NAMALWA (cell line): ENCODE results near the gene STK16.
A peak's percentile ranks its signal among the peaks of the same experiment; 100 is the strongest.
"Not testable (repeated sequence)": the region's sequence is repeated elsewhere in the genome, so short reads cannot be mapped to it uniquely, and the experiment has no call there.

Experiments
- DNase-seq: peaks from one replicate; pipeline ENCODE4 v3.0.0-alpha.2; 2015; ENCODE audit warnings: low spot score

The STK16 gene

GRCh38 chr2:219245148-219245898 is at the start of gene STK16, which contains the start of gene GLB1L:
STK16 (plus strand) TSS chr2:219245479; CDS start chr2:219246000, 521 bp downstream.
GLB1L (minus strand) TSS chr2:219245444; CDS start chr2:219243573, 1,871 bp downstream.
- DNase-seq: peak; percentile 91

GRCh38 chr2:219197388-219197787 is 47.9 kb upstream of the STK16 start:
- no peak for DNase-seq

- no peak for DNase-seq
Observed at GRCh38 chr2:219198974-219199373, 46.3 kb upstream of the STK16 start.

- DNase-seq: no peak
Observed at GRCh38 chr2:219199470-219200211, 45.6 kb upstream of the STK16 start.

- not testable (repeated sequence) for DNase-seq
Observed at GRCh38 chr2:219200502-219201326, 44.6 kb upstream of the STK16 start.

- DNase-seq: not testable (repeated sequence)
Observed at GRCh38 chr2:219201331-219201730, 43.9 kb upstream of the STK16 start.

GRCh38 chr2:219204425-219205164 is 40.7 kb upstream of the STK16 start:
- no peak for DNase-seq

GRCh38 chr2:219205165-219205538 is 40.1 kb upstream of the STK16 start:
- no peak for DNase-seq

- no peak for DNase-seq
Observed at GRCh38 chr2:219205981-219206327, 39.3 kb upstream of the STK16 start.

GRCh38 chr2:219206328-219207133 is 38.7 kb upstream of the STK16 start, which contains the start of gene ZFAND2B:
ZFAND2B (plus strand) TSS chr2:219206782; CDS start chr2:219206988, 206 bp downstream.
- peak; percentile 96 for DNase-seq

- no peak for DNase-seq
Observed at GRCh38 chr2:219207134-219207883, 38.0 kb upstream of the STK16 start.

- no peak for DNase-seq
Observed at GRCh38 chr2:219207884-219208740, 37.2 kb upstream of the STK16 start.

GRCh38 chr2:219209236-219210195 is 35.8 kb upstream of the STK16 start:
- DNase-seq: no peak

GRCh38 chr2:219210196-219210885 is 34.9 kb upstream of the STK16 start:
- DNase-seq: no peak

GRCh38 chr2:219210886-219211362 is 34.4 kb upstream of the STK16 start:
- DNase-seq: no peak

GRCh38 chr2:219213026-219213415 is 32.3 kb upstream of the STK16 start:
- no peak for DNase-seq

GRCh38 chr2:219213486-219214071 is 31.7 kb upstream of the STK16 start:
- DNase-seq: no peak
